ENCODE data around the gene PPP2R2D.
A peak's percentile ranks its signal among the peaks of the same experiment; 100 is the strongest.
"Not testable (repeated sequence)": the region's sequence is repeated elsewhere in the genome, so short reads cannot be mapped to it uniquely, and the experiment has no call there.

PPP2R2D gene

GRCh38 chr10:131983780-131984179 lies 83.0 kb downstream of the PPP2R2D start:
- H3K27ac ChIP-seq: no peak overlapping the region
- no peak for TF ChIP-seq CTCF (conservative IDR thresholded peaks at IDR 0.05)

GRCh38 chr10:131986851-131987250 lies 86.0 kb downstream of the PPP2R2D start:
- H3K27ac ChIP-seq: not testable (repeated sequence)

- not testable (repeated sequence) for H3K27ac ChIP-seq
Observed at GRCh38 chr10:131987301-131987700, 86.5 kb downstream of the PPP2R2D start.

- H3K27ac ChIP-seq: not testable (repeated sequence)
Observed at GRCh38 chr10:131987786-131988185, 87.0 kb downstream of the PPP2R2D start.

GRCh38 chr10:131991726-131992125 lies 90.9 kb downstream of the PPP2R2D start:
- H3K27ac ChIP-seq: no peak overlapping the region
- no peak for TF ChIP-seq CTCF (conservative IDR thresholded peaks at IDR 0.05)

- H3K27ac ChIP-seq: 0 out of 2 replicates have a peak overlapping the region, but pooled peaks have one; percentile 18
- no peak for TF ChIP-seq CTCF (conservative IDR thresholded peaks at IDR 0.05)
Observed at GRCh38 chr10:131993275-131993674, 92.5 kb downstream of the PPP2R2D start.

- no peak for TF ChIP-seq CTCF (conservative IDR thresholded peaks at IDR 0.05)
- no peak overlapping the region for H3K27ac ChIP-seq
Observed at GRCh38 chr10:131994435-131994834, 93.6 kb downstream of the PPP2R2D start.

- peak overlapping the region; percentile 90 for H3K27ac ChIP-seq
- no peak for TF ChIP-seq CTCF (conservative IDR thresholded peaks at IDR 0.05)
Observed at GRCh38 chr10:131996466-131997365, 95.9 kb downstream of the PPP2R2D start.

GRCh38 chr10:131997366-131998049 lies 96.7 kb downstream of the PPP2R2D start:
- peak overlapping the region; percentile 90 for H3K27ac ChIP-seq
- no peak for TF ChIP-seq CTCF (conservative IDR thresholded peaks at IDR 0.05)

All from VCaP (cell line).